Neural cell (in vitro differentiated cells): ENCODE measurements around the gene LEMD2. TPM values are rescaled to one million over a fixed set of nuclear protein-coding genes. Genes with fewer than 3 reads are reported as not detected.

Source experiments
- H2AFZ ChIP-seq: fragments of 200-600, 300-800 bp; sonication (generic), shearing (Covaris generic); 2 replicates; pipeline ENCODE4 v1.6.0; 2014; ENCODE audit warnings: low read depth, mild to moderate bottlenecking, antibody characterized with exemption, low read length, moderate library complexity
- H3F3A ChIP-seq: fragments of 200-600 bp; shearing (Covaris generic); 2 replicates; pipeline ENCODE4 v1.6.1; 2016; ENCODE audit warnings: mild to moderate bottlenecking, moderate library complexity, mixed read lengths, antibody characterized with exemption, low read length; ENCODE audit not compliant: insufficient read depth, poor library complexity, severe bottlenecking
- H3K27ac ChIP-seq: fragments of 200-600, 300-800 bp; sonication (generic), shearing (Covaris generic); 2 replicates; pipeline ENCODE4 v1.5.1; 2014; ENCODE audit warnings: mild to moderate bottlenecking, low read length, moderate library complexity
- H3K27me3 ChIP-seq: fragments of 300-800, 200-600 bp; sonication (generic), shearing (Covaris generic); 2 replicates; pipeline ENCODE4 v1.6.0; 2014; ENCODE audit warnings: mild to moderate bottlenecking, low read depth, low read length, moderate library complexity; ENCODE audit not compliant: insufficient read depth
- H3K36me3 ChIP-seq: fragments of 300-800, 200-600 bp; sonication (generic), shearing (Covaris generic); 2 replicates; pipeline ENCODE4 v1.5.1; 2014; ENCODE audit warnings: mild to moderate bottlenecking, antibody characterized with exemption, low read length, moderate library complexity; ENCODE audit not compliant: insufficient read depth
- H3K4me2 ChIP-seq: fragments of 300-800, 200-600 bp; sonication (generic), shearing (Covaris generic); 2 replicates; pipeline ENCODE4 v1.6.0; 2014; ENCODE audit warnings: mild to moderate bottlenecking, low read length
- H3K4me3 ChIP-seq: fragments of 300-800, 200-600 bp; sonication (generic), shearing (Covaris generic); 2 replicates; pipeline ENCODE4 v1.5.1; 2014; ENCODE audit warnings: mild to moderate bottlenecking, low read length, moderate library complexity
- H3K79me2 ChIP-seq: fragments of 200-600 bp; shearing (Covaris generic); replicated peaks from 2 replicates; pipeline ENCODE4 v1.6.0; 2014; ENCODE audit warnings: mild to moderate bottlenecking, low read length, moderate library complexity; ENCODE audit not compliant: insufficient read depth
- H3K9ac ChIP-seq: fragments of 300-800, 200-600 bp; sonication (generic), shearing (Covaris generic); 2 replicates; pipeline ENCODE4 v1.6.1; 2016; ENCODE audit warnings: mild to moderate bottlenecking, low read length, mixed read lengths
- H3K9me2 ChIP-seq: fragments of 200-600 bp; shearing (Covaris generic); 2 replicates; pipeline ENCODE4 v1.6.1; 2016; ENCODE audit warnings: mild to moderate bottlenecking, low read length, mixed read lengths; ENCODE audit not compliant: insufficient read depth
- H3K9me3 ChIP-seq: fragments of 200-600, 300-800 bp; sonication (generic), shearing (Covaris generic); 2 replicates; pipeline ENCODE4 v1.6.1; 2016; ENCODE audit warnings: mild to moderate bottlenecking, mixed run types, low read length, moderate library complexity, mixed read lengths
- H4K20me1 ChIP-seq: fragments of 200-600 bp; shearing (Covaris generic); 2 replicates; pipeline ENCODE4 v1.6.1; 2016; ENCODE audit warnings: mild to moderate bottlenecking, mixed run types; ENCODE audit not compliant: insufficient read depth
- EP300 ChIP-seq: fragments of 450-650 bp; conservative IDR thresholded peaks from 2 replicates; pipeline ENCODE4 v1.6.1; 2014; ENCODE audit warnings: antibody characterized with exemption, mild to moderate bottlenecking, moderate library complexity; ENCODE audit not compliant: poor library complexity, severe bottlenecking
- EZH2 ChIP-seq: fragments of 200-600, 300-800 bp; shearing (Covaris generic), sonication (generic); IDR thresholded peaks from 2 replicates; pipeline ENCODE4 v1.6.1; 2014; ENCODE audit warnings: antibody characterized with exemption, low read length, borderline replicate concordance, mild to moderate bottlenecking; ENCODE audit not compliant: insufficient read depth, poor library complexity, severe bottlenecking
- MXI1 ChIP-seq: fragments of 450-650 bp; conservative IDR thresholded peaks from 2 replicates; pipeline ENCODE4 v1.6.1; 2014; ENCODE audit warnings: antibody characterized with exemption, mild to moderate bottlenecking; ENCODE audit not compliant: poor library complexity, severe bottlenecking
- POLR2AphosphoS5 ChIP-seq: IDR thresholded peaks from 2 replicates; pipeline ENCODE4 v1.6.1; 2012
- RAD21 ChIP-seq: fragments of 450-650 bp; conservative IDR thresholded peaks from 2 replicates; pipeline ENCODE4 v1.6.1; 2014; ENCODE audit warnings: antibody characterized with exemption, mild to moderate bottlenecking, moderate library complexity
- SMC3 ChIP-seq: fragments of 450-650 bp; conservative IDR thresholded peaks from 2 replicates; pipeline ENCODE4 v1.6.1; 2014; ENCODE audit warnings: antibody characterized with exemption, mild to moderate bottlenecking, moderate library complexity; ENCODE audit not compliant: poor library complexity
- TAF1 ChIP-seq: IDR thresholded peaks from 2 replicates; pipeline ENCODE4 v1.6.1; 2012; ENCODE audit warnings: low read depth
- polyA plus RNA-seq: library from polyadenylated mRNA; depleted of rRNA; stranded (reverse); fragments of >200 nt; gene quantifications from 2 replicates; pipeline ENCODE4 v1.2.3, GENCODE V29; 2014
- TF ChIP-seq, protein P1 (sequence below): IDR thresholded peaks from 2 replicates; pipeline ENCODE4 v1.6.1; 2012; ENCODE audit warnings: borderline replicate concordance
- TF ChIP-seq, protein P2 (sequence below): fragments of 450-650 bp; IDR thresholded peaks from 2 replicates; pipeline ENCODE4 v1.5.1; 2014; ENCODE audit warnings: antibody characterized with exemption, mild to moderate bottlenecking, moderate library complexity; ENCODE audit not compliant: poor library complexity, severe bottlenecking

The LEMD2 gene
- polyA plus RNA-seq, 1 donor from 2014 or later = 84.6 TPM

DNA sequence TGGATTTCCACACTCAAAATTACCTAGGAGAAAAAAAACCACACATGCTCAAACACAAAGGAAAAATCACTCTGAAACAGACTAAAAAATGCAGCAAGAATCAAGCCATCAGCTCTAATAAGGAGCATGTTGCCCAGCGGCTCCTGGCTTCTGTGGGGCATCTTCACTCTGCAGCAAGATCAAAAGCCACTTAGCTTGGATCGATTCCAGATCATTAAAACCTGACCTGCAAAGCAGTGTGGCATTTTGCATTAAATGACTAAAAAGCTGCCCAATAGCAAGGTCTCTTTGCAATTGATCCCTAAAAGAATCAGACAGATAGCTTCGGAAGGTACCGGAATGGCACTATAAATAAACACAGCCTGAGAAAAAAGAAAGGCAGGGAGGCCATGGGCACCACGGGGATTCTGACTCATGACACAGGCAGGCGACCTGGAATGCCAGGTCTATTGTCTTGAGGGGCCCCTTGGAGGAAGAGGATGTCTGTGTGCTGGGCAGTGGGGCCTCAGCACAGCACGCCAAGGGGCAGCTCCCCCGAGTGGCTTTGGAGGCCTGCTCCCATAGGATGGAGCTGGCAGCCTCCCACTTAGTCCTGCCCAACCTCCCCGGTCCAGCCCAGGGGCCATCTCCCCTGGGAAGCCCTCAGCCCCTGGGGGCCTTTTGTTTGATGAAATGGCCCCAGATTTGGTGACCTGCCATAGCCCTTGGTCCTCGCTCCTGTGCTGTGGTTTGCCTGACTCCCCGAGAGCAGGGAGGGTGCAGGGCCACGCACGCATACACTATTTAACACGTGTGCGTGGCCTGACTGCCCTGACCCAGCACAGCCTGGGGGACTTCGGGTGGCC is 7.6 kb downstream of the LEMD2 start:
- TF ChIP-seq SMC3 (no peak), EZH2 (no peak), EP300 (no peak), POLR2AphosphoS5 (no peak), MXI1 (no peak), TAF1 (no peak), RAD21 (no peak)
- TF ChIP-seq, protein P1, sequence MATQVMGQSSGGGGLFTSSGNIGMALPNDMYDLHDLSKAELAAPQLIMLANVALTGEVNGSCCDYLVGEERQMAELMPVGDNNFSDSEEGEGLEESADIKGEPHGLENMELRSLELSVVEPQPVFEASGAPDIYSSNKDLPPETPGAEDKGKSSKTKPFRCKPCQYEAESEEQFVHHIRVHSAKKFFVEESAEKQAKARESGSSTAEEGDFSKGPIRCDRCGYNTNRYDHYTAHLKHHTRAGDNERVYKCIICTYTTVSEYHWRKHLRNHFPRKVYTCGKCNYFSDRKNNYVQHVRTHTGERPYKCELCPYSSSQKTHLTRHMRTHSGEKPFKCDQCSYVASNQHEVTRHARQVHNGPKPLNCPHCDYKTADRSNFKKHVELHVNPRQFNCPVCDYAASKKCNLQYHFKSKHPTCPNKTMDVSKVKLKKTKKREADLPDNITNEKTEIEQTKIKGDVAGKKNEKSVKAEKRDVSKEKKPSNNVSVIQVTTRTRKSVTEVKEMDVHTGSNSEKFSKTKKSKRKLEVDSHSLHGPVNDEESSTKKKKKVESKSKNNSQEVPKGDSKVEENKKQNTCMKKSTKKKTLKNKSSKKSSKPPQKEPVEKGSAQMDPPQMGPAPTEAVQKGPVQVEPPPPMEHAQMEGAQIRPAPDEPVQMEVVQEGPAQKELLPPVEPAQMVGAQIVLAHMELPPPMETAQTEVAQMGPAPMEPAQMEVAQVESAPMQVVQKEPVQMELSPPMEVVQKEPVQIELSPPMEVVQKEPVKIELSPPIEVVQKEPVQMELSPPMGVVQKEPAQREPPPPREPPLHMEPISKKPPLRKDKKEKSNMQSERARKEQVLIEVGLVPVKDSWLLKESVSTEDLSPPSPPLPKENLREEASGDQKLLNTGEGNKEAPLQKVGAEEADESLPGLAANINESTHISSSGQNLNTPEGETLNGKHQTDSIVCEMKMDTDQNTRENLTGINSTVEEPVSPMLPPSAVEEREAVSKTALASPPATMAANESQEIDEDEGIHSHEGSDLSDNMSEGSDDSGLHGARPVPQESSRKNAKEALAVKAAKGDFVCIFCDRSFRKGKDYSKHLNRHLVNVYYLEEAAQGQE = no peak
- TF ChIP-seq, protein P2, sequence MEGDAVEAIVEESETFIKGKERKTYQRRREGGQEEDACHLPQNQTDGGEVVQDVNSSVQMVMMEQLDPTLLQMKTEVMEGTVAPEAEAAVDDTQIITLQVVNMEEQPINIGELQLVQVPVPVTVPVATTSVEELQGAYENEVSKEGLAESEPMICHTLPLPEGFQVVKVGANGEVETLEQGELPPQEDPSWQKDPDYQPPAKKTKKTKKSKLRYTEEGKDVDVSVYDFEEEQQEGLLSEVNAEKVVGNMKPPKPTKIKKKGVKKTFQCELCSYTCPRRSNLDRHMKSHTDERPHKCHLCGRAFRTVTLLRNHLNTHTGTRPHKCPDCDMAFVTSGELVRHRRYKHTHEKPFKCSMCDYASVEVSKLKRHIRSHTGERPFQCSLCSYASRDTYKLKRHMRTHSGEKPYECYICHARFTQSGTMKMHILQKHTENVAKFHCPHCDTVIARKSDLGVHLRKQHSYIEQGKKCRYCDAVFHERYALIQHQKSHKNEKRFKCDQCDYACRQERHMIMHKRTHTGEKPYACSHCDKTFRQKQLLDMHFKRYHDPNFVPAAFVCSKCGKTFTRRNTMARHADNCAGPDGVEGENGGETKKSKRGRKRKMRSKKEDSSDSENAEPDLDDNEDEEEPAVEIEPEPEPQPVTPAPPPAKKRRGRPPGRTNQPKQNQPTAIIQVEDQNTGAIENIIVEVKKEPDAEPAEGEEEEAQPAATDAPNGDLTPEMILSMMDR = no peak
- Histone ChIP-seq H2AFZ (no peak overlapping the region), H3K9me2 (no peaks in the 10 kb centered on the region), H3K27me3 (no peaks in the 10 kb centered on the region), H3K36me3 (peaks cover 8% of the 10 kb centered on the region), H3K4me3 (no peak overlapping the region), H3K4me2 (no peak overlapping the region), H3F3A (peaks cover 2% of the 10 kb centered on the region), H3K79me2 (peaks cover 8% of the 10 kb centered on the region), H3K9ac (no peak overlapping the region), H3K9me3 (no peaks in the 10 kb centered on the region), H4K20me1 (no peaks in the 10 kb centered on the region), H3K27ac (peak overlapping the region; percentile 24)

DNA sequence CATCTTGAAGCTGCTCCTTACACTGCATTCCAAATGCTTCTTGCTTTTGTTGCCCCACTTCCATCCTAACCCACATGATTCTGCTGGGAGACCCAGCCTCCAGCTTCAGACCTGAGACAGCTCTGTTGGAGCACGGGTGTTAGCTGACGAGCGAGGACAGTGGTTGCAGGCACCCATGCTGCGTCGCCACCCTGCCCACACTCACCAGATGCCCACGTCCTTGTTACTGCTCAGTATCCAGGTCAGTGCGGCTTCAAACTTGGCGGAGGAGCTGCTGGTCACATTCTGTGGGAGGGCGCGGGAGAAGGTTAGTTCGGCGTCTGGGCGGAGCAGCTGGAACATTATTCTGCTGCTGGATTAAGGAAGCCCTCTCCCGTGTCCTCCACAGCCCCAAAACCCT is 9.0 kb downstream of the LEMD2 start:
- Histone ChIP-seq H3K9ac (peak overlapping the region; percentile 44), H3K36me3 (peaks cover 9% of the 10 kb centered on the region), H3K79me2 (no peaks in the 10 kb centered on the region), H3K4me3 (peak overlapping the region; percentile 36), H2AFZ (no peak overlapping the region), H3K27ac (peak overlapping the region; percentile 61), H3K4me2 (peak overlapping the region; percentile 19), H4K20me1 (no peaks in the 10 kb centered on the region), H3F3A (peaks cover 2% of the 10 kb centered on the region), H3K27me3 (no peaks in the 10 kb centered on the region), H3K9me3 (no peaks in the 10 kb centered on the region), H3K9me2 (no peaks in the 10 kb centered on the region)
- TF ChIP-seq RAD21 = no peak
- no peak for TF ChIP-seq POLR2AphosphoS5
- TF ChIP-seq, protein P2 = no peak
- TF ChIP-seq SMC3 = no peak
- no peak for TF ChIP-seq EZH2
- TF ChIP-seq EP300 = no peak
- TF ChIP-seq TAF1 = no peak
- TF ChIP-seq, protein P1 = no peak
- TF ChIP-seq MXI1 = no peak
